Astrocyte of the spinal cord (primary cell): ENCODE measurements around the gene BTN1A1.

Source experiments
- DNase-seq: peaks from one replicate; pipeline ENCODE4 v3.0.0; 2011; ENCODE audit warnings: low read depth, low spot score
- H3K4me3 ChIP-seq: 2 replicates; pipeline ENCODE4 v1.5.1; 2011; ENCODE audit warnings: low read depth, mild to moderate bottlenecking, low read length, moderate library complexity
- in situ Hi-C: cut with HindIII; loops from 2 replicates; pipeline ENCODE4 v1.10.0; 2017; ENCODE audit warnings: low sequenced_read_pairs
- TF ChIP-seq, protein P1 (sequence below): IDR thresholded peaks from 2 replicates; pipeline ENCODE4 v1.5.1; 2012; ENCODE audit warnings: low read depth, mild to moderate bottlenecking, low read length, inconsistent platforms

Gene BTN1A1

GRCh38 chr6:26474439-26474881, 25.6 kb upstream of the BTN1A1 start:
- no peak for DNase-seq
- H3K4me3 ChIP-seq: peak overlapping the region; percentile 49
- in situ Hi-C loops: no loop called here
- TF ChIP-seq, protein P1, sequence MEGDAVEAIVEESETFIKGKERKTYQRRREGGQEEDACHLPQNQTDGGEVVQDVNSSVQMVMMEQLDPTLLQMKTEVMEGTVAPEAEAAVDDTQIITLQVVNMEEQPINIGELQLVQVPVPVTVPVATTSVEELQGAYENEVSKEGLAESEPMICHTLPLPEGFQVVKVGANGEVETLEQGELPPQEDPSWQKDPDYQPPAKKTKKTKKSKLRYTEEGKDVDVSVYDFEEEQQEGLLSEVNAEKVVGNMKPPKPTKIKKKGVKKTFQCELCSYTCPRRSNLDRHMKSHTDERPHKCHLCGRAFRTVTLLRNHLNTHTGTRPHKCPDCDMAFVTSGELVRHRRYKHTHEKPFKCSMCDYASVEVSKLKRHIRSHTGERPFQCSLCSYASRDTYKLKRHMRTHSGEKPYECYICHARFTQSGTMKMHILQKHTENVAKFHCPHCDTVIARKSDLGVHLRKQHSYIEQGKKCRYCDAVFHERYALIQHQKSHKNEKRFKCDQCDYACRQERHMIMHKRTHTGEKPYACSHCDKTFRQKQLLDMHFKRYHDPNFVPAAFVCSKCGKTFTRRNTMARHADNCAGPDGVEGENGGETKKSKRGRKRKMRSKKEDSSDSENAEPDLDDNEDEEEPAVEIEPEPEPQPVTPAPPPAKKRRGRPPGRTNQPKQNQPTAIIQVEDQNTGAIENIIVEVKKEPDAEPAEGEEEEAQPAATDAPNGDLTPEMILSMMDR: no peak

GRCh38 chr6:26475823-26476729, 24.0 kb upstream of the BTN1A1 start:
- H3K4me3 ChIP-seq: no peak overlapping the region
- TF ChIP-seq, protein P1: no peak
- DNase-seq: no peak
- in situ Hi-C loops: no loop called here

- TF ChIP-seq, protein P1: no peak
- DNase-seq: no peak
- in situ Hi-C loops: no loop called here
- no peak overlapping the region for H3K4me3 ChIP-seq
These were observed 23.2 kb upstream of the BTN1A1 start for GRCh38 chr6:26476896-26477295.

DNA sequence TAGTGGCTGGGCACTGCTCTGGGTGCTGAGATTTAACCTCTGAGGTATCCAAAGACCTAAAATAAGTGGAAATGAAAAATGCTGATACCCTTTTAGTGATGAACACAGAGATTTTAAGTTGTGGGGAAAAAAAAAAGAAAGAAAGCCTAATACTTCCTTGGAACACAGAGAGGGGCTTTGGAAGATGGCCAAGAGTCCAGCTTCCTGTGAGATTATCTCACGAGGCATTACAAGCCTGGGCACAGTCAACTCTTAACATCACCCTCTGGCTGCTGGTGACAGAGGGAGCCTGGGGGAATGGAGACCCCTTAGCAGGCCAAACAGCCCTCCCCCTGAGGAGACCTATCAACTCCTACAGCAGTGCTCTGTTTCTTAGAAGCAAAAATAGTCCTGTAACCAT, 22.7 kb upstream of the BTN1A1 start:
- TF ChIP-seq, protein P1: no peak
- in situ Hi-C loops: no loop called here
- DNase-seq: no peak
- H3K4me3 ChIP-seq: no peak overlapping the region

DNA sequence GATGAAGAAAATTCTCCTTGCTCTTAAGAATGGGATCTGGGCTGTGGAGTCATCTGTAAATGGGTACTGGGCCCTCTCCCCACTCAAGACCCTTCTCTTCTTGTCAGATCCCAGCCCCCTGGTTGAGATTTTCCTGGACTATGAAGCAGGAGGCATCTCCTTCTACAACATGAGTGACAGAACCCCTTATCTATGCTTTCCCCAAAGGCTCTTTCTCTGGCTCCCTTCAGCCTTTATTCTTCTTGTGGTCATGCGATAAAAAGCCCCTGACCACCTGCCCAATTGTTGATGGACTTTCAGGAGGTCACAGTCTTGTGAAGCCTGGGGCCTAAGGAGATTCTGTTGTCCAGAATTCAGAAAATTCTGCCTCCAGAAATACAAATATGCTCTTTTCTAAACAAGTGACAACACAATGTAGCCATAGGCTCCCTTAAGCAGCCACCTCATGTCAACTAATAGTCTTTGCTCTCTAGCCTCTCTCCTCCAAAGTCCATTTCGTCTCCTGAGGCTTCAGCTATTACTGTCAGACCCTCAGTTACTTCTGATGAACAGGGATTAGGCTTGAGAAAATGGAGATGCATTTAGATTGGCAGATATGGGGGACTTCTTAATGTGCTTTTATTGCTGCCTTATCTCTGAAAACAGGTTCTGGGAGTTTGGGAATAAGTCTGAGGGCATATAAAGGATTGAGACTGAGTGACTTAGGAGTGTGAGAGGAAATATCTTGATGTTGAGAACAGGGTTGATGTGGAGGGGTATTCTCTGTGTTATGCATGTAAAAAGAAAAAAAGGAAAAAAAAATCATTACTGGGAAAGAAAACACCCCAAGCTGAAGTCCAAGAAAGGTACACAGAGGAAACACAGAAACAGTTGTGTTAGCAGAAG, 21.8 kb upstream of the BTN1A1 start:
- H3K4me3 ChIP-seq: no peak overlapping the region
- TF ChIP-seq, protein P1: no peak
- in situ Hi-C loops: no loop called here
- DNase-seq: no peak

DNA sequence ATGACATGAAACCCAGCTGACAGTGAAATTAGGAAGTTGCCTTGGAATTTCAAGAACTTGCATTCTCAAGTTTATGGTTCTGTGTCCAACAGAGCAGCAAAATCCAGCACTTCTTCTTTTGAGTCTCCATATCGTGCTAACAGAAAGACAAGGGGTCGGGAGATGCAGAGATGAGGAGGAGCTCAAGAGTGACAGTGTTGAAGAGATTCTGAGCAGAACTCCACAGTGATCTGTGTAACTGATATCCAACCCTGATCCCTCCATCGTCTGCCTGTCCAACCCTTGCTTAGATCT, 21.2 kb upstream of the BTN1A1 start:
- TF ChIP-seq, protein P1: no peak
- in situ Hi-C loops: no loop called here
- no peak overlapping the region for H3K4me3 ChIP-seq
- no peak for DNase-seq
